EH (cell line): Measurements from ENCODE around the gene RTRAF.

Source experiments
- DNase-seq: peaks from one replicate; pipeline ENCODE4 v3.0.0-alpha.2; 2015; ENCODE audit warnings: low read depth

The RTRAF gene

DNA sequence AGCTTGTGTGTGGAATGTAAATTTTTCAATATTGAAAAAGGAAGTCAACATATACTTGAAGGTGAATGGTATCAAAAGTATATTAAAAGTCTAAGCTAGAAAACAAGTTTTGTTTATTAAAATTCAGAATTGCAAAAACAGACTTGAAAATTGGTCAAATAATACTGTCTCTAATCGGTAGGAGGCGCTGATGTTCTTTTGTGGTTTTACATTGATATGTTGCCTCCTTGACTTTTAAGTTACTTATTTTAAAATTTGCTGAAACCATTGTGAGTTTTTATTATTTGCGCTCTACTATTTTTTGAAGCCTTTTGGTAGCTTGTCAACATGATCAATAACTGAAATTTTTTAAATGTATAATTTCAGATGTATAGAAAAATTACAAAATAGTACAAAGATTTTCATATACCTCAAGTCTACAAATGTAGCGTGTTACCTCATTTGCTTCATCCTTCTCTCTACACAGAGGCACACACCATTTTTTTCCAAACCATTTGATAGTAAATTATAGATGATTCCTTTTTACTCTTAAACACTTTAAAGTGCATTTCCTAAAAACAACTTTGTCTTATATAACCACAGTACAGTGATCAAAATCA lies 6.9 kb downstream of the RTRAF start:
- peak; percentile 57 for DNase-seq

- no peak for DNase-seq
These were observed 9.0 kb downstream of the RTRAF start for GRCh38 chr14:51998348-51998747.

- peak; percentile 49 for DNase-seq
These were observed 9.7 kb downstream of the RTRAF start for GRCh38 chr14:51999084-51999483.

DNA sequence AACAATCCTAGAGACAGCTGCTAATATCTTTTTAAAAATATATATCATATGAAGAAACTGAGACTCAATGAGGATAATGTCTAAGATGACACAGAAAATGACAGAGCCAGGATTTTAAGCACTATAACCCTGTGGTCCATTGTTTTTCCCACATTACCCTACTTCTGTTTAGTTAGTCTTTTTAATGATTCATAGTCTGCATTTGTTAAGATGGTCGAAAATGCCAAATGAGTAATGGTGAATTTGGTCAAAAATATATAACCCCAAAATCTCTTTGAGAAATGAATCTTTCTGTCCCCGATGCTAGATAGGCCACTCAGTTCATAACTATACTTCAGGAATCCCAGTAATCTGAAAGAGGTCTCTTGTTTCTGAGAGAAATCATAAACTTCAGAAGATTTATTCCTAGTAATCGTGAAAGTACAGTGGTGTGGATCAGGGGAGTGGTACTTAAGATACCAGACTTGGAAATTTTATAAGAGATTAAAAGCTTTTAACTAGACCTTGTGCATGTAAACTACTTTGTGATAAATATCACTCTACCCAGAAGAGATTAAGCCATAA lies 10.8 kb downstream of the RTRAF start:
- DNase-seq, result peak; percentile 58

- no peak for DNase-seq
These were observed 11.3 kb downstream of the RTRAF start for GRCh38 chr14:52000696-52001095.

GRCh38 chr14:52002542-52002941 lies 13.2 kb downstream of the RTRAF start:
- DNase-seq, result no peak

DNA sequence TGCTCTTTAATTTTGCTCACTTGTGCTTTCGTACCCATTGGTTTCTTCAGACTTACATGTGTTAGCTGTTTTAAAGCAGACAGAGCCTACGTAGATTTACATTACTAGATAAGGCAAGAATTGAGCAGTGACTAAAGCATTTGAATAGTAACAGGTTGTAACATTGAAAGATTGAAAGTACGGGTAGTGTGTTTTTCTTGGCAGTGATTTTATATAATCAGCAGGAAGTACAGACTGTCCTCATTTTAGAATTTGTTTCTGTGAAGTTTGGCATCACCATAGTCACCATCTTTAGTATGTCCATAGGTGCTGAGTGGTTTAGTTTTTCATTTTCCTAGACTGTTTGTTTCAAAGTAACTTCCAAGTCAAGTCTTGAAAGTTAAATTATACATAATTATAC lies 14.0 kb downstream of the RTRAF start:
- DNase-seq, result no peak

- DNase-seq, result no peak
These were observed 16.3 kb downstream of the RTRAF start for GRCh38 chr14:52005625-52006024.

- no peak for DNase-seq
These were observed 17.0 kb downstream of the RTRAF start for GRCh38 chr14:52006361-52006760.

DNA sequence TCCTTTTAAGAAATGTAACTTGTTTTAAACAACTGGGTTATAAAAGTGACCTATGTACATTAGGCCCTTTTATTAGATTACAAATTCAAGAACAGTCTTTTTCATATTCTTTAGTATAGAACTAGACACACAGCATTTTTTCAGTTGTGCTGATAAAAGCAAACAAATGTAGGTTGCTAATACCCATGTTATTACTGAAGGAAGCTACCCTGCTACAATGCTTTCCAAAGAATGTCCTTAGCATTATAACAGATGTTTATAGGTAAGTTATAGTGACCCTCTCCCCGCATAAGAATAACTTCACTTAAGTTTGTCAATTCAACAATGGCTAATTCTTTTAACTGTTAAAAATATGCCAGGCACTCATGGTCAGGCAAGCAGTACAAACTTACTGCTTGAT lies 17.9 kb downstream of the RTRAF start:
- no peak for DNase-seq

DNA sequence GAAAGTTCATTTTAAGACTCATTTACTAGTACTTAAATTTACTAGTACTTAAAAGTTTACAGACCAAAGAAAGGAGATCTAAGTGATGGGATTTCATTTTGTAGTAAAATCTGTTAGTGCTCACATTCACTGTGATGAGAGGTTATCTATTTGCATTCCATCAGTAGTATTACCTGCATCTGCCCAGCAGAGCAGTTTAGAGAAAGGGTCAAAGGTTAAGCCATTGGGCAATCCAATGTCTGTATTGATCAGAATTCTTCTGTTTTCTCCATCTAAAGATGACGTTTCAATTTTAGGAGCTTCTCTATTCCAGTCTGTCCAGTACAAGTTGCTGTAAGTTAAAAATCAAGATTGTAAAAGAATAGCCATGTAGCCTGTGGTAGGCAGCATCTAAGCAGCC lies 18.3 kb downstream of the RTRAF start:
- DNase-seq, result no peak

GRCh38 chr14:52008136-52008535 lies 18.8 kb downstream of the RTRAF start:
- no peak for DNase-seq

GRCh38 chr14:52010173-52010693 lies 20.9 kb downstream of the RTRAF start:
- no peak for DNase-seq

DNA sequence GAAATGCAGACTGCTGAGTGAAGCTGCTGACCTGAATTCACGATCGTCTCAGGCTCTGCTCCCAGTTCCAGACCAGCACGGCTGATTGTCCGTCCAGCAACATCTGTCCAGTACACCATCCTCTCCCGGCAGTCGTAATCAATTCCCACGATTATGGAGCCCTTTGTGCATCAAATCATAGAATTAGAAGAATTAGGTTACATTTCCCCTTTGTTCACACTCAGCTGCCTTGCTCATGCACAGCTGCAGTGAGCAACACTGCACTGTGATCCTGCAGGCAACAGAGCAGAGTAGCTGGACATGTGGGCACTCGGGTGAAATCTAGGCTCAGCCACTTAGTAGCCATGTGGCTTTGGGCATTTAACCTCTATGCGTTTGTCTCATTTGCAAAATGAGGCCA lies 22.2 kb downstream of the RTRAF start:
- no peak for DNase-seq

GRCh38 chr14:52012635-52013034 lies 23.3 kb downstream of the RTRAF start:
- DNase-seq, result no peak

- no peak for DNase-seq
These were observed 24.7 kb downstream of the RTRAF start for GRCh38 chr14:52013984-52014600.

- DNase-seq, result no peak
These were observed 25.4 kb downstream of the RTRAF start for GRCh38 chr14:52014601-52015267.

GRCh38 chr14:52015411-52016030 lies 26.2 kb downstream of the RTRAF start:
- peak; percentile 35 for DNase-seq

- peak; percentile 65 for DNase-seq
These were observed 28.9 kb downstream of the RTRAF start for GRCh38 chr14:52018252-52018651.

GRCh38 chr14:52018970-52019369 lies 29.6 kb downstream of the RTRAF start:
- no peak for DNase-seq

GRCh38 chr14:52020161-52020714 lies 30.9 kb downstream of the RTRAF start:
- DNase-seq, result no peak
